Gastrocnemius medialis (tissue), 4 donors: Measurements from ENCODE around the gene PSMC3.

Experiments
- POLR2A ChIP-seq, 2 donors: fragments of 450-650 bp; IDR thresholded peaks; one replicate each; pipeline ENCODE4 v1.6.1; 2017; ENCODE audit warnings: antibody characterized with exemption in 2 of 2, mild to moderate bottlenecking in 2 of 2, moderate library complexity in 2 of 2
- TF ChIP-seq, protein P1 (sequence below), 5 experiments: fragments of 450-650 bp in 3 of 5; fragments of 200-600 bp in 2 of 5; sonication (generic) in 2 of 5; IDR thresholded peaks in 4 of 5; conservative IDR thresholded peaks in 1 of 5; 1 replicate in 4 of 5; 2 replicates in 1 of 5; pipeline ENCODE4 v1.5.1; 2016 to 2019; ENCODE audit warnings: antibody characterized with exemption in 5 of 5, mild to moderate bottlenecking in 3 of 5, moderate library complexity in 3 of 5

GRCh38 chr11:47376107-47376524 is 50.1 kb downstream of the PSMC3 start:
- TF ChIP-seq, protein P1, sequence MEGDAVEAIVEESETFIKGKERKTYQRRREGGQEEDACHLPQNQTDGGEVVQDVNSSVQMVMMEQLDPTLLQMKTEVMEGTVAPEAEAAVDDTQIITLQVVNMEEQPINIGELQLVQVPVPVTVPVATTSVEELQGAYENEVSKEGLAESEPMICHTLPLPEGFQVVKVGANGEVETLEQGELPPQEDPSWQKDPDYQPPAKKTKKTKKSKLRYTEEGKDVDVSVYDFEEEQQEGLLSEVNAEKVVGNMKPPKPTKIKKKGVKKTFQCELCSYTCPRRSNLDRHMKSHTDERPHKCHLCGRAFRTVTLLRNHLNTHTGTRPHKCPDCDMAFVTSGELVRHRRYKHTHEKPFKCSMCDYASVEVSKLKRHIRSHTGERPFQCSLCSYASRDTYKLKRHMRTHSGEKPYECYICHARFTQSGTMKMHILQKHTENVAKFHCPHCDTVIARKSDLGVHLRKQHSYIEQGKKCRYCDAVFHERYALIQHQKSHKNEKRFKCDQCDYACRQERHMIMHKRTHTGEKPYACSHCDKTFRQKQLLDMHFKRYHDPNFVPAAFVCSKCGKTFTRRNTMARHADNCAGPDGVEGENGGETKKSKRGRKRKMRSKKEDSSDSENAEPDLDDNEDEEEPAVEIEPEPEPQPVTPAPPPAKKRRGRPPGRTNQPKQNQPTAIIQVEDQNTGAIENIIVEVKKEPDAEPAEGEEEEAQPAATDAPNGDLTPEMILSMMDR (IDR thresholded peaks at IDR 0.05 in 4 of 5, conservative IDR thresholded peaks at IDR 0.05 in 1 of 5): no peak
- TF ChIP-seq POLR2A (IDR thresholded peaks at IDR 0.05): no peak
